ENCODE measurements around the gene SNX5. TPM values are rescaled to one million over a fixed set of nuclear protein-coding genes. Genes with fewer than 3 reads are reported as not detected.

The SNX5 gene
- total RNA-seq, result 63.2 and 126 TPM in 2 replicates

DNA sequence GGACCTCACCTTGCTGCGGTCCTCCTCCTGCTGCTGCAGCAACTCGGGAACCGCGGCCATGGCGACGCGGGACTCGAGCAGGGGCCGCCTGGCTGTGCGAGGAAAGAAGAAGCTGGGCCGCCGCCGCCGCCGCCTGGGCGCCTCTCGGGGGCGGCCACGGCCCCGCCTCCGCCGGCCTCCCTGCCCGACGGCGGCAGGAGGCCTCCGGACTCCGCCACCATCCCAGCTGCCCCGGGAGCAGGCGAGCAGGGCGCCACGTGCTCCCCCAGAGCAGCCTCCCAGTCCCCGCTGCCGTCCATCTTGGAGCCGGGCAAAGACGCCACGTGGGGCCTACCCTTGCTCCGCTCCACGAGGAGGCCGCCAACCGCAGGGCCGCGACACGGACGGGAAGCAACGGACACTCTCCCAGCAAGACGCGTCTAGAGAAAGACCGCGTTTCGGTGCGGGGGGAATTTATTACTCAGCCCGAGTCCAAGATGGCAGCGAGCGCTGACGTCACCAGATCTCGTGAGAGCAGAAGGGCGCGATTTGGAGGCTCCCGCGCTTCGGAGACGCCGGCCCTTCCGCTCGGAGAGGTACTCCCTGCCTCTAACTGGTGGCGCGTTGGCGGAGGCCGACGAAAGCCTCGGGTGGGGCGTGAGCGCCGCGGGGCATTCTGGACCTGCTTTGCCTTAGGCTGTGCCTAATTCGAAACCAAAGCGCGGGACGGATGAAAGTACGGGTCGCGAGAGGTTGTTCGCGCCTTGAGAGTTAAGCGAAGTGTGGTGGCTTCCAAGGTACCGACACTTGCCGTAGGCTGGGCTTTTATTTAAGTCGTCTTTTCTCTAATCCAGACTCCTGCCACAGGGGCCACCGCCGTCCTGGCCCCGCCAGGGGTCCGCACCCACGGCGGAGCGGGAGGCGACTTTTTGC is at the start of gene SNX5, which contains the start of gene MGME1:
Gene SNX5 (minus strand): TSS at position 429 of the 912 bp plus-strand sequence. CDS start 369 bp downstream, at position 60.
Gene MGME1 (plus strand): TSS at position 653 of the 912 bp plus-strand sequence. CDS start 842 bp downstream, outside the sequence.

Other genes with a start within 250 kb of the SNX5 start
- gene MGME1, start 224 bp upstream of the SNX5 start, total RNA-seq, result 7.9 and 12.5 TPM in 2 replicates
- gene OVOL2, start 89.1 kb upstream of the SNX5 start, total RNA-seq, result 1.0 TPM in 1 of 2 replicates, not detected in the other
- 9.3 and 12.3 TPM in 2 replicates for gene KAT14, start 169.1 kb upstream of the SNX5 start, total RNA-seq
- gene PET117, start 169.1 kb upstream of the SNX5 start, total RNA-seq, result 10.8 and 12.4 TPM in 2 replicates